ENCODE data around the gene NBAS.

NBAS gene

DNA sequence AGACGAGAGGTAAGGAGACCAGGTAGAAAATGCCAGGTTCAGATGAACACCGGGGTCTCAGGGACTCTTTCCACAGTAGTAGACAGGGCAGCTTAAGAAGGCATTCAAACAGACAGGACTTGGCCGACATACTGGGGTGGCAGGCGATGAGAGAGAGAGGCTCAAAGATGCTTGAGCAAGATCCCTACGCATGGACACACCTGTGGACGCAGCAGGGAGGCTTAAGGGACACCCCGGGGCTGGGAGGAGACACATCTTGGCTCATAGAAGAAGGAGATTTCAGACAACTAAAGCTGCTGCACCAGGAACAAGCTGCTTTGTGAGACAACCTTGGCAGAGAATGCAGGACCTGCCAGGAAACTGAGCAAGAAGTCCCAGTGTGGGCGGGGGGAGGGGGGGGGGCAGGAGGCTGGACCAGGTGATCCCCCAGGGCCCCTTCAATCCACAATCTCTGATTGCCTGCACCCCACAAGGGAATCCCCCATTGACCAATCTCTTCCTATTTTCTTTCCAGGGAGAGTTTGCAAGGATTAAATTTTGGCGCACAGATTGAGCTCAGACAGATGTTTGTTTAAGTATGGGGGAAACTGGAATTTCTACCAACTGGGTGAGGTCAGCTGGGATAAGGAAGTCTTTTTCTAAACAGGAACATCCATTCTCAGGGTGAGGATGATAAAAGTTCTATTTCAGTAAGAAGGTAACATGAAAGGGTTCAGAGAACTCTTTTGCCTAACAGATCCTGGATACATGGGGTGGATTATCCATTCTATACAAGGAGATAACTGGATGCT lies 400.7 kb downstream of the NBAS start:
- no peak overlapping the region for H3K4me3 ChIP-seq (ENCODE audit: control insufficient read depth, low read depth, low read length)
- no peak for DNase-seq (ENCODE audit: low read depth)
- no peak for TF ChIP-seq CTCF (IDR thresholded peaks at IDR 0.05; ENCODE audit: control insufficient read depth, insufficient read depth, low read depth, low read length, missing control alignments)

- no peak for DNase-seq (ENCODE audit: low read depth)
Measured at GRCh38 chr2:15159751-15160177, 401.4 kb downstream of the NBAS start.

DNA sequence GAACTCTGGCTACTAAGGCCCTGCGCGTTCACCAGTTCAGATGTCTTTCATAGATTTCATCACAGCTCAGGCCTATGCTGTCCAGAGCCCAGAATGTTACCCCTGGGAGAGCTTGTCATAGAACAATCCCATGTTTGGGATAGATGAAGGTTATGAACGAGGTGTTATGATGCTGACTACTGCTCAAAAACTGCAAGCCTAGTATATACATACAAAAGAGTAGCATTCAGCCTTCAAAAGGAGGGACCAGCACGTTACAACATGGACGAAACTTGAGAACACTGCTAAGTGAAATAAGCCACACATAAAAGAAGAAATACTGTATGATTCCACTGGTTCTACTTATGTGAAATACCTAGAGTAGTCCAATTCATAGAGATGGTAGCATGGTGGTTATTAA lies 401.9 kb downstream of the NBAS start:
- no peak overlapping the region for H3K4me3 ChIP-seq (ENCODE audit: control insufficient read depth, low read depth, low read length)
- DNase-seq (ENCODE audit: low read depth): no peak
- no peak for TF ChIP-seq CTCF (IDR thresholded peaks at IDR 0.05; ENCODE audit: control insufficient read depth, insufficient read depth, low read depth, low read length, missing control alignments)

More at GRCh38 chr2:15159751-15160177, 401.4 kb downstream of the NBAS start:
- H3K4me3 ChIP-seq (ENCODE audit: control insufficient read depth, low read depth, low read length): no peak overlapping the region
- TF ChIP-seq CTCF (IDR thresholded peaks at IDR 0.05; ENCODE audit: control insufficient read depth, insufficient read depth, low read depth, low read length, missing control alignments): peak; percentile 70

DNA sequence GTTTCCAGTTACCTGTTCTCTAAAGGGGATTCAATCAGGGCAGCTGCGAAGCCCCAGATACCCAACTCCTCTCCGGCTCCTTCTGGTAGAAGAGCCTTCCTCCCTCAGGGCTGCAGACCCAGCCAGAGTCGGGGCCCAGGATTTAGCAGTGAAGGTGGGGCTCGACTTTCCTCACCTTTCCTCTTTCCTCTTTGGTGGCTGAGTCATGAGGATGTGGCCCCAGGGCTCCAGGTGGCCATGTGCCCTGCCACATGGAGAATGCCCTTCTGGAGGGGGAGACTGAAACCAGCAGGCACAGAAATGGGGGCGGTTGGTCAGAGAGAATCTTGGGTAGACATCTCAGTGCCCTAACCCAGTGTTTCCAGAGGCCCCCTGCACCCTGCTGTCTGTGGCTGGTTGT lies 402.6 kb downstream of the NBAS start:
- no peak for DNase-seq (ENCODE audit: low read depth)
- TF ChIP-seq CTCF (IDR thresholded peaks at IDR 0.05; ENCODE audit: control insufficient read depth, insufficient read depth, low read depth, low read length, missing control alignments): peak; percentile 2
- H3K4me3 ChIP-seq (ENCODE audit: control insufficient read depth, low read depth, low read length): no peak overlapping the region

GRCh38 chr2:15158100-15158499 lies 403.0 kb downstream of the NBAS start:
- DNase-seq (ENCODE audit: low read depth): no peak
- H3K4me3 ChIP-seq (ENCODE audit: control insufficient read depth, low read depth, low read length): no peak overlapping the region
- TF ChIP-seq CTCF (IDR thresholded peaks at IDR 0.05; ENCODE audit: control insufficient read depth, insufficient read depth, low read depth, low read length, missing control alignments): no peak

GRCh38 chr2:15155959-15156574 lies 405.1 kb downstream of the NBAS start:
- no peak overlapping the region for H3K4me3 ChIP-seq (ENCODE audit: control insufficient read depth, low read depth, low read length)
- DNase-seq (ENCODE audit: low read depth): no peak
- no peak for TF ChIP-seq CTCF (IDR thresholded peaks at IDR 0.05; ENCODE audit: control insufficient read depth, insufficient read depth, low read depth, low read length, missing control alignments)

All from AG09309 (cell line).